ENCODE measurements around the gene CCDC88C. TPM values are rescaled to one million over a fixed set of nuclear protein-coding genes. Genes with fewer than 3 reads are reported as not detected.
A peak's percentile ranks its signal among the peaks of the same experiment; 100 is the strongest.

Gene CCDC88C
- total RNA-seq, 6 donors from 2014 or later = 33.1 to 119 (median 54.5) TPM

GRCh38 chr14:91264151-91265150, 153.2 kb downstream of the CCDC88C start:
- TF ChIP-seq CTCF (IDR thresholded peaks at IDR 0.05) (peak in 2 of 6 experiments; percentile 17 to 28), POLR2AphosphoS5 (IDR thresholded peaks at IDR 0.05) (no peak)
- peak overlapping the region in 3 of 4 donors; percentile 29 to 58 (median 38) for H3K27ac ChIP-seq
- H3K9me3 ChIP-seq = no peaks in the 10 kb centered on the region
- WGBS, 2 donors = 16 to 54% methylated on average over 4 to 47 of the region's 69 CpGs
- H3K36me3 ChIP-seq = no peaks in the 10 kb centered on the region
- ATAC-seq (ENCODE audit: low FRiP score in 2 of 2) = peak; percentile 29 to 67
- H3K4me3 ChIP-seq = peak overlapping the region in 3 of 4 donors; percentile 44 to 58 (median 48)
- no peaks in the 10 kb centered on the region for H3K27me3 ChIP-seq
- peaks cover 9 to 23% (median 11%) of the 10 kb centered on the region in 4 donors for H3K4me1 ChIP-seq
- DNase-seq = peak in 1 of 2 donors; percentile 91

GRCh38 chr14:91263329-91263728, 154.3 kb downstream of the CCDC88C start:
- H3K36me3 ChIP-seq = no peaks in the 10 kb centered on the region
- no peaks in the 10 kb centered on the region for H3K9me3 ChIP-seq
- peak overlapping the region in 3 of 4 donors; percentile 44 to 58 (median 48) for H3K4me3 ChIP-seq
- WGBS, 2 donors = 87 to 96% methylated on average over 2 of the region's 2 CpGs
- H3K27me3 ChIP-seq = no peaks in the 10 kb centered on the region
- no peak for DNase-seq
- TF ChIP-seq POLR2AphosphoS5 (IDR thresholded peaks at IDR 0.05) (no peak), CTCF (IDR thresholded peaks at IDR 0.05) (no peak), POLR2A (IDR thresholded peaks at IDR 0.05) (no peak), EP300 (IDR thresholded peaks at IDR 0.05) (no peak)
- H3K4me1 ChIP-seq = peaks cover 8 to 21% (median 11%) of the 10 kb centered on the region in 4 donors
- H3K27ac ChIP-seq = peak overlapping the region in 2 of 4 donors; percentile 13 to 58
- no peak for ATAC-seq (ENCODE audit: low FRiP score in 2 of 2)

GRCh38 chr14:91261986-91262549, 155.6 kb downstream of the CCDC88C start:
- Histone ChIP-seq H3K27ac (no peak overlapping the region), H3K4me3 (no peak overlapping the region), H3K9me3 (no peaks in the 10 kb centered on the region), H3K4me1 (peaks cover 20 to 30% (median 21%) of the 10 kb centered on the region in 4 donors), H3K27me3 (no peaks in the 10 kb centered on the region), H3K36me3 (no peaks in the 10 kb centered on the region)
- 80 to 82% methylated on average over 11 of the region's 11 CpGs for WGBS, 2 donors
- TF ChIP-seq POLR2A (IDR thresholded peaks at IDR 0.05) (no peak), CTCF (IDR thresholded peaks at IDR 0.05) (no peak), EP300 (IDR thresholded peaks at IDR 0.05) (no peak), POLR2AphosphoS5 (IDR thresholded peaks at IDR 0.05) (no peak)
- ATAC-seq (ENCODE audit: low FRiP score in 2 of 2) (no peak), DNase-seq (no peak)

GRCh38 chr14:91261115-91261514, 156.5 kb downstream of the CCDC88C start:
- no peak overlapping the region for H3K27ac ChIP-seq
- TF ChIP-seq EP300 (IDR thresholded peaks at IDR 0.05) (no peak), POLR2AphosphoS5 (IDR thresholded peaks at IDR 0.05) (peak in 1 of 2 donors; percentile 42)
- peaks cover 20 to 30% (median 21%) of the 10 kb centered on the region in 4 donors for H3K4me1 ChIP-seq
- ATAC-seq (ENCODE audit: low FRiP score in 2 of 2) (no peak), DNase-seq (no peak)
- no peak overlapping the region for H3K4me3 ChIP-seq
- H3K9me3 ChIP-seq = no peaks in the 10 kb centered on the region
- no peaks in the 10 kb centered on the region for H3K36me3 ChIP-seq
- 94 to 98% methylated on average over 5 of the region's 5 CpGs for WGBS, 2 donors
- H3K27me3 ChIP-seq = no peaks in the 10 kb centered on the region

GRCh38 chr14:91258876-91259275, 158.7 kb downstream of the CCDC88C start:
- ATAC-seq (ENCODE audit: low FRiP score in 2 of 2) (no peak), DNase-seq (no peak)
- 93 to 95% methylated on average over 3 of the region's 3 CpGs for WGBS, 2 donors
- no peaks in the 10 kb centered on the region for H3K36me3 ChIP-seq
- H3K27me3 ChIP-seq = no peaks in the 10 kb centered on the region
- peaks cover 14 to 26% (median 21%) of the 10 kb centered on the region in 4 donors for H3K4me1 ChIP-seq
- peak overlapping the region in 1 of 4 donors; percentile 53 for H3K27ac ChIP-seq
- no peak for TF ChIP-seq POLR2AphosphoS5 (IDR thresholded peaks at IDR 0.05)
- no peak for TF ChIP-seq CTCF (IDR thresholded peaks at IDR 0.05)
- no peak for TF ChIP-seq POLR2A (IDR thresholded peaks at IDR 0.05)
- TF ChIP-seq EP300 (IDR thresholded peaks at IDR 0.05) = no peak
- H3K9me3 ChIP-seq = no peaks in the 10 kb centered on the region
- no peak overlapping the region for H3K4me3 ChIP-seq

Measured in upper lobe of left lung (tissue), 6 donors.